Activated B cell treated with CpG ODN at 0.5 μM for 24 hours (primary cell): ENCODE results near the gene TANGO2. TPM values are rescaled to one million over a fixed set of nuclear protein-coding genes. Genes with fewer than 3 reads are reported as not detected.

Experiments
- ATAC-seq: fragments of 200-7000 bp; cut with Tn5 transposase; one replicate; pipeline ENCODE4 v1.10.0; 2021; ENCODE audit warnings: low read depth, mild to moderate bottlenecking, moderate library complexity
- CTCF ChIA-PET: fragments of 350-600 bp; sonication (Branson Sonifier 250); formaldehyde crosslinking; loops from one replicate; lab custom pipeline; 2021; ENCODE audit warnings: antibody characterized with exemption; lab: Charles Lee
- POLR2A ChIA-PET: fragments of 350-600 bp; sonication (Branson Sonifier 250); formaldehyde crosslinking; loops from one replicate; lab custom pipeline; 2021; ENCODE audit warnings: antibody characterized with exemption; lab: Charles Lee
- DNase-seq: peaks from one replicate; pipeline ENCODE4 v3.0.0; 2022
- H3K27ac Mint-ChIP-seq: one replicate; pipeline ENCODE4 v1.8.0; 2020; ENCODE audit warnings: mixed read lengths
- H3K27me3 Mint-ChIP-seq: one replicate; pipeline ENCODE4 v1.8.0; 2021; ENCODE audit warnings: mixed read lengths
- H3K36me3 Mint-ChIP-seq: one replicate; pipeline ENCODE4 v1.8.0; 2021; ENCODE audit warnings: low read depth, mixed read lengths
- H3K4me1 Mint-ChIP-seq: one replicate; pipeline ENCODE4 v1.8.0; 2021; ENCODE audit warnings: mixed read lengths
- H3K4me3 Mint-ChIP-seq: one replicate; pipeline ENCODE4 v1.8.0; 2020; ENCODE audit warnings: mild to moderate bottlenecking, mixed read lengths
- H3K9me3 Mint-ChIP-seq: one replicate; pipeline ENCODE4 v1.8.0; 2020; ENCODE audit warnings: mixed read lengths
- intact Hi-C: fragments of 100-400 bp; cut with micrococcal nuclease; formaldehyde crosslinking; loops from one replicate; pipeline ENCODE4 v1.15.1; 2024
- total RNA-seq: library from RNA; stranded (reverse); gene quantifications from 2 replicates; pipeline ENCODE4 v1.2.3, GENCODE V29; 2022
- TF ChIP-seq, protein P1 (sequence below): fragments of 200-600 bp; IDR thresholded peaks from one replicate; pipeline ENCODE4 v1.8.0; 2022; ENCODE audit warnings: antibody characterized with exemption, mild to moderate bottlenecking

TANGO2 gene
- total RNA-seq, 1 donor from 2014 or later, result 47.2 TPM

DNA sequence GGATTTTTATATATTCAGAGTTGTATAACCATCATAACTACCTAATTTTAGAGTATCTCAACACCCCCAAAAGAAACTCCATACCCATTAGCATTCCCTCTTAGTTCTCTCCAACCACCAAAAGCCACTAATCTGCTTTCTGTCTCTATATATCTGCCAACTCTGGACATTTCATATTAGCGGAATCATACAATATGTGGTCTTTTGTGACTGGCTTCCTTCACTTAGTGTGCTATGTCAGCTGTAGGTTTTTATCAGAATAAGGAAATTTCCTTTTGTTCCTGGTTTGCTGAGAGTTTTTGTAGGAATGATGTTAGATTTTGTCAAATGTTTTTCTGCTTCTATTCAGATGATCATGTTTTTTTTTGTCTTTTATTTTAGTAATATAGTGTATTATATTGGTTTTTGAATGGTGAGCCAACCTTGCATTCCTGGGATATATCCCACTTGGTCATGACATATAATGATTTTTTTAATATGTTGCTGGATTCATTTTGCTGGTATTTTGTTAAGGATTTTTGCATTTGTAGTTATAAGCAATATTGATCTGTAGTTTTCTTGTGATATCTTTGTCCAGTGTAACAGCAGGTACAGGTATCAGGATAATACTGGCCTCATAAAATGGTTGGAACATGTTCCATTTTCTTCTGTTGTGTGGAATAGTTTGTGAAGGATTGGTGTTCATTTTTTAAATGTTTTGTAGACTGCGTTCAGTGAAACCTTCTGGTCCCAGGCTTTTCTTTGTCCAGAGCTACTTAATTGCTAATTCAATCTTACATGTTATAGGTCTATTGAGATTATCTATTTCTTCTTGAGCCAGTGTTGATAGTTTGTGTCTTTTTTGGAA is 75.9 kb downstream of the TANGO2 start:
- Mint-ChIP-seq H3K36me3 (peaks cover 81% of the 10 kb centered on the region), H3K27me3 (no peaks in the 10 kb centered on the region), H3K4me3 (no peak overlapping the region), H3K9me3 (peaks cover 2% of the 10 kb centered on the region), H3K4me1 (peaks cover 2% of the 10 kb centered on the region), H3K27ac (no peak overlapping the region)
- ChIA-PET CTCF (no interaction called here), POLR2A (no interaction called here)
- no peak for DNase-seq
- TF ChIP-seq, protein P1, sequence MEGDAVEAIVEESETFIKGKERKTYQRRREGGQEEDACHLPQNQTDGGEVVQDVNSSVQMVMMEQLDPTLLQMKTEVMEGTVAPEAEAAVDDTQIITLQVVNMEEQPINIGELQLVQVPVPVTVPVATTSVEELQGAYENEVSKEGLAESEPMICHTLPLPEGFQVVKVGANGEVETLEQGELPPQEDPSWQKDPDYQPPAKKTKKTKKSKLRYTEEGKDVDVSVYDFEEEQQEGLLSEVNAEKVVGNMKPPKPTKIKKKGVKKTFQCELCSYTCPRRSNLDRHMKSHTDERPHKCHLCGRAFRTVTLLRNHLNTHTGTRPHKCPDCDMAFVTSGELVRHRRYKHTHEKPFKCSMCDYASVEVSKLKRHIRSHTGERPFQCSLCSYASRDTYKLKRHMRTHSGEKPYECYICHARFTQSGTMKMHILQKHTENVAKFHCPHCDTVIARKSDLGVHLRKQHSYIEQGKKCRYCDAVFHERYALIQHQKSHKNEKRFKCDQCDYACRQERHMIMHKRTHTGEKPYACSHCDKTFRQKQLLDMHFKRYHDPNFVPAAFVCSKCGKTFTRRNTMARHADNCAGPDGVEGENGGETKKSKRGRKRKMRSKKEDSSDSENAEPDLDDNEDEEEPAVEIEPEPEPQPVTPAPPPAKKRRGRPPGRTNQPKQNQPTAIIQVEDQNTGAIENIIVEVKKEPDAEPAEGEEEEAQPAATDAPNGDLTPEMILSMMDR, result no peak
- intact Hi-C loops, result no loop called here
- no peak for ATAC-seq

GRCh38 chr22:20099099-20099711 is 78.3 kb downstream of the TANGO2 start:
- ATAC-seq, result no peak
- H3K27ac Mint-ChIP-seq, result no peak overlapping the region
- no peak overlapping the region for H3K4me3 Mint-ChIP-seq
- H3K36me3 Mint-ChIP-seq, result peaks cover 69% of the 10 kb centered on the region
- TF ChIP-seq, protein P1, result no peak
- intact Hi-C loops, result no loop called here
- peaks cover 2% of the 10 kb centered on the region for H3K9me3 Mint-ChIP-seq
- ChIA-PET POLR2A (no interaction called here), CTCF (no interaction called here)
- peaks cover 6% of the 10 kb centered on the region for H3K4me1 Mint-ChIP-seq
- no peaks in the 10 kb centered on the region for H3K27me3 Mint-ChIP-seq
- DNase-seq, result no peak

DNA sequence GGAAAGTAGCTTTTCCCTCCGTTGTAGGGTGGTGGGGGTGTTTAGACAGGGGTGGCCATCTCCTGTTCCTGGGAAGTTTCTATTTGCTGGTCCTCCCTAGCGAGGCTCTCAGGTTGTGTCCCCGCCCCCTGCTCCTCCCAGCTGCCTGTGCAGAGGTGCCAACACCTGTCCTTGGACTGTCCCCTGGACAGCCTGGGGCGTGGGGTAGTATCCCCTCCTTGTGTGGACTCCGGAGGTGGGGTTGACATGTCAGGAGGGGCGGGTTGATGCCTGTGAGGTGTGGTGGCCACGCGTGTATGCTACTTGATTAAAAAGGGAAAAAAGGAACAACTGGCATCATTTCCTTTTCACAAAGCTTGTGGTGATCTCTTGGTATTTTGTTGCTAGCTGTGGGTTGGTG is 80.7 kb downstream of the TANGO2 start:
- ChIA-PET CTCF (no interaction called here), POLR2A (no interaction called here)
- DNase-seq, result no peak

GRCh38 chr22:20102203-20102780 is 81.4 kb downstream of the TANGO2 start:
- CTCF ChIA-PET, result no interaction called here
- H3K27me3 Mint-ChIP-seq, result no peaks in the 10 kb centered on the region

More for the DNA sequence above, 80.7 kb downstream of the TANGO2 start:
- Mint-ChIP-seq H3K36me3 (peaks cover 62% of the 10 kb centered on the region), H3K27me3 (no peaks in the 10 kb centered on the region), H3K9me3 (peaks cover under 1% of the 10 kb centered on the region), H3K27ac (no peak overlapping the region), H3K4me3 (no peak overlapping the region), H3K4me1 (peaks cover 6% of the 10 kb centered on the region)
- TF ChIP-seq, protein P1, result no peak
- intact Hi-C loops, result no loop called here
- ATAC-seq, result no peak

More at GRCh38 chr22:20102203-20102780, 81.4 kb downstream of the TANGO2 start:
- no peak overlapping the region for H3K4me3 Mint-ChIP-seq
- no peak for DNase-seq
- peaks cover 6% of the 10 kb centered on the region for H3K4me1 Mint-ChIP-seq
- no peaks in the 10 kb centered on the region for H3K9me3 Mint-ChIP-seq
- no peak for ATAC-seq
- intact Hi-C loops, result no loop called here
- no peak overlapping the region for H3K27ac Mint-ChIP-seq
- TF ChIP-seq, protein P1, result no peak
- H3K36me3 Mint-ChIP-seq, result peaks cover 63% of the 10 kb centered on the region
- POLR2A ChIA-PET, result no interaction called here
